ENCODE data around the gene NKD2.
"Not testable (repeated sequence)": the region's sequence is repeated elsewhere in the genome, so short reads cannot be mapped to it uniquely, and the experiment has no call there.

The NKD2 gene

DNA sequence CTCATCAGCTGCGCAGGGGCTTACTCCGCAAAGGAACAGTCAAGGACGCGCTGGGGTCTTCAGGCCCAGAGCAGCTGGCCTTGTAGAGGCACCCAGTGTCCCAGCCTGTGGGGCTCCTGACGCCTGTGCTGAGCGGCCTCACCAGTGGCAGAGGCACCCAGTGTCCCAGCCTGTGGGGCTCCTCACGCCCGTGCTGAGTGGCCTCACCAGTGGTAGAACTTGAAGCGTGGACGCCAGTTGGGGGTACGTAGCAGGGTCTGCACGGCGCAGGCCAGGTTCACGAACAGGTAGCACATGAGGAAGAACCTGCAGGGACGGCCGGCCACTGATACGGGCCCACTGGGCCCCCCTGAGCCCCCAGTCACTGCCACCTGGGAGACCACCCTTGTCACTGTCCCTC lies 67.3 kb downstream of the NKD2 start:
- no peak for DNase-seq

DNA sequence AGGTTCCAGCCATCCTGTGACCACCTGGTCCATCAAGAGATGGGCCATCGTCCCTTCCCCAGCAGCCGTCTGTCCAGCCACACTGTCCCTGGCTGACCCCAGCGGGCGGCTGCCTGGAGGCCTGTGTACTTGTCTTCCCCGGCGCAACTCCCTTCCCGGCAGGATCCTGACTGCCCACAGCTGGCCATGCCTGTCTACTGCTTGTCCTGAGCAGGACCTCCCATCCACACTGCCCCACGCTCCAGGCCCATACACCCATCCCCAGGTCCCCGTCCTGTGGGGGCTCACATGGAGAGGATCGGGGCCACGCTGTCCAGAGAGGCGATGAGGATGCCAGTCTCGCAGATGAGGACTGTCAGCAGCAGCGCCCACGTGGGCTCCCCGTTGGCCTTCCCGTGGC lies 67.8 kb downstream of the NKD2 start:
- DNase-seq, result no peak

DNA sequence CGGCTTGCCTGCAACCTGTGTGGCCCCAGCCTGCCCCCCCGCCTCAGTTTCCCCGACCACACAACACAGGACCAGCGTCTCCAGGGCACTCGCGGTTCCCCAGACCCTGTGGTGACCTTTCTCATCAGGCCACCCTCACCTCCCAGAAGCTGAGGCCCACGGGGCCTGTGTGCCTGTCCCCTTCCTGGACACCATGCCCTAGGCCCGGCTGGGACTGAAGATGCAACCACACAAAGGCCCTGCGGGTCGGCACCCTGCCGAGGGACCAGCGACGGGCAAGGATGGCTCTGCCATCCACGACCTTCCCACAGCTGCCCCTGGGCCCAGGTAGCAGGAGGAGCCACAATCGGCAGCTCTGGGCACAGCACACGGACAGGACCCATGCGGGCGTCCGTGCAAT lies 68.4 kb downstream of the NKD2 start:
- no peak for DNase-seq

DNA sequence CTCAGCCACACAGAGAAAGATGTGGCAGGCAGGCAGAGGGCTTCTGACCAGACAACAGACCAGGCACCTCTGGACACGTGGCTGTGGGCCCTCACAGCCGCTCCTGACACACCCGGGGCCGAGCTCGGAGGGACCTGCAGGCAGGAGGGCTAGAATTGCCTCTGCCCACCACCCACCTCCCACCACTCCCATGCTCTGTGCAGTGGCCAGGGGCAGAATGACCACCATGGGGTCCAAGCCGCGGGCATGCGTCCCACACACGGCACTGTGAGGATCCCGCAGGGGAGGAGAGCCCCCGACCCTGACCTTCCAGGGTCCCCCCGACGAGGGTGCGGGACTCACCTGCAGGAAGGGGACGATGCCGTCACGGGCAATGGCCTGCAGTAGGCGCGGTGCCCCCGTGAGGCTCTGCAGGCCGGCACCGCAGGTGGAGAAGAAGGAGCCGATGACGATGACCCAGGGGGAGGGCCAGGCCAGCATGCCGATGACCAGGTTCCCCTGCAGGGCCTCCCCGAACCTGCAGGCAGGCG lies 69.0 kb downstream of the NKD2 start:
- DNase-seq, result no peak

DNA sequence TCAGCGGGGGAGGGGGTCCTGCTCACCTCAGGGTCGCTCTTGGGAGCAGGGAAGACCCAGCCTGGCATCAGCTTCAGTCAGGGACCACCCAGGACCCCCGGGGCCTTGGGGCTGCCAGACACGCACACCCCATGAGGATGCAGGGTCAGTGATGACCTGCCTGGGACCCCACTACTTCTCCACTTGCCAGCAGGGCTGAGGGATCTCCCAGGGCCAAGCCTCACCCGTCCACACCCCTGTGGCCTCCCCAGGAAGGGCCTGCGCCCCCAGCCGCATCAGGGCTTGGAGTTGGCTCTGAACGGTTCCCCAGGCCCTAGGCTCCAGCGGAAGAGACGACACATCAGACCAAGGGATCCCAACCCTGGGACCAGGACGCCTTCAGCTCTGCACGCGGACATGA lies 69.6 kb downstream of the NKD2 start:
- no peak for DNase-seq

- DNase-seq, result no peak
These were observed 70.2 kb downstream of the NKD2 start for GRCh38 chr5:1078851-1079250.

DNA sequence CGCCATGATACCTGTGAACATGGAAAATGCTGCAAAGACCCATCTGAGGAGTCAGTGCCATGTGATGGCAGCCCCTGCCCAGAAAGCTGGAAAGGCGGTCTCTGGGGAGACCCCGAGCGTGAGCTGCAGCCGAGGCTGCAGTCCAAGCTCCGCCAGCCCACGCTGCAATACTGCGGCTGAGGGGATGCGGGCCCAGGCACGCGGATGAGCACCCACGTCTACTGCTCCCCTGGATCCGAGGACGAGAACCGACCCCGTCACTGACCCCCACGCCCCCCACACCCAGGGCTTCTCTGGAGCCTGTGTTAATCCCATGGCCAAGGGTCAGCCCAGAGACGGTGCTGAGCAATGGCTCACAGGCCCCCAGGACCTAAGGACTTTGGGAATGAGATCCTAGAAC lies 70.9 kb downstream of the NKD2 start:
- DNase-seq, result no peak

DNA sequence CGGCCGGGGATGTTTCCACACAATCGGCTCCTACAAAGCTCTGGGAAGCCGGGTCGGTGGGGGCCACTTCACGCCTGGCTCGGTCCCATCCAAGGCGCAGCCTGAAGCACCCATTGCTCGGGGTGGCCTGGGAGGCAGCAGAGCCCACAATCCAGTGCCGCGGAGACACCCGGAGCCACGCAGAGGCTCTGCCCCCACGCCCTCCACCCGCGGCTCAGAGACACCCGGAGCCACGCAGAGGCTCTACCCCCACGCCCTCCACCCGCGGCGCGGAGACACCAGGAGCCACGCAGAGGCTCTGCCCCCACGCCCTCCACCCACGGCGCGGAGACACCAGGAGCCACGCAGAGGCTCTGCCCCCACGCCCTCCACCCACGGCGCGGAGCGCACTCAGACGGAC lies 71.4 kb downstream of the NKD2 start:
- DNase-seq, result no peak

DNA sequence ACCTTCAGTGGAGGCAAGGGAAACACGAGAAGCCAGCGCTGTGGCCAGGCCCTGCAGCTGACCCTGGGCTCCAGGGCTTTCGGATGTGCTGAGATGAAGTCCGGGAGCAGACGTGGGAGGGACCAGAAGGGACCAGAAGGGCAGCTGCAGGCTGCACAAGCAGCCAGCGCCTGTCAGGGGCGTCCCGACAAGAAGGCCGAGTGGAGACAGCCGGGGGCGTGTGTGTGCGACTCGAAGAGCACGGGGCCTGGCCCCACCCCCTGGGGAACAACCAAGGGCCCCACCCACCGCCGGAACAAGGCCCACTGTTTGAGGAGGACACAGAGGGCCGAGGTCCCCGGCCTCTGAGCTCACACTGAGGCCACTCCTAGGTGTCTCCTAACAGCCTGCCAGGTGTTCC lies 71.8 kb downstream of the NKD2 start:
- no peak for DNase-seq

- DNase-seq, result no peak
These were observed 72.9 kb downstream of the NKD2 start for GRCh38 chr5:1081519-1081918.

DNA sequence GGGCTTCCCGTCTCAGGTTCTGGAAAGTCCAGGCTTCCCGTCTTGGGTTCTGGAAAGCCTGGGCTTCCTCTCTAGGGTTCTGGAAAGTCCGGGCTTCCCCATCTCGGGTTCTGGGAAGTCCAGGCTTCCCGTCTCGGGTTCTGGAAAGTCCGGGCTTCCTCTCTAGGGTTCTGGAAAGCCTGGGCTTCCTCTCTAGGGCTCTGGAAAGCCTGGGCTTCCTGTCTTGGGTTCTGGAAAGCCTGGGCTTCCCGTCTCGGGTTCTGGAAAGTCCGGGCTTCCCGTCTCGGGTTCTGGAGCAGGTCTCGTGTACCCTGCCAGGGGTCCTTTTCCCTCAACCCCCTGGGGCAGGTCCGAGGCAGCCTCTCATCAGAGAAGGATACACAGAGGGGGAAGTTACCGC lies 74.4 kb downstream of the NKD2 start:
- not testable (repeated sequence) for DNase-seq

DNA sequence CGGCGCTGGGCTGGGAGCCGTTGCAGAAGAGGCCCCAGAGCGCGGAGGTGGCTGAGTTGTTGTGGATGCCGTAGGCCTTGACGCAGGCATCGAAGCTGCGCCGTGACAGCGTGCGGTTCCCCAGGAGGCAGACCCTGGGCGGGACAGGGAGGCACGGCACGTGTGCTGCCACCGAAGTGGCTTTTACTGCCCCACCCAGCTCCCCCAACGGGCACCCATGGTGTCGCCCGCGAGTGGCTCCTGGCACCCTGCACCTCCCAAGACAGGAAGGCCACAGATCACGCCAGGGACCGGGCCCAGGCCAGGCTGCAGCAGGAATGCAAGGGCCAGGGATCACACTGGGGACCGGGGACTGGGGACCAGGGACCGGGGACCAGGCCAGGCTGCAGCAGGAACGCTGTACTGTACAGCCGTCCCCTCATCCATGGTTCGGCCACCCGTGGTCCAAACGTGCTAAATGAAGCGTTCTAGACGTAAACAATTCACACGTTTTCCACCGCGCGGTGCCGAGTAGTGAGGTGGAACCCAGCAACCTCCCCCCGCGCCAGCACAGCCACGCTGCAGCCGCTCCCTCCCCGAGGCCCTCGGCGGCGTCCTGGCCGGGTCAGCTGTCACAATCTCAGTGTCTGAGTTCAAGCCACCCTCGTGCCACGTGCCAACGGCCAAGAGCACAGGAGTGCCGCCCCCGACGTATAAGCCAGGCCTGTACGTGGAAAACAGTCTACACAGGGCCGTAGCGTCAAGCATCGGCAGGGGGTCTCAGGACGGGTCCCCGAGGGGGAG lies 75.4 kb downstream of the NKD2 start:
- DNase-seq, result no peak

- DNase-seq, result no peak
These were observed 76.8 kb downstream of the NKD2 start for GRCh38 chr5:1085391-1085790.

DNA sequence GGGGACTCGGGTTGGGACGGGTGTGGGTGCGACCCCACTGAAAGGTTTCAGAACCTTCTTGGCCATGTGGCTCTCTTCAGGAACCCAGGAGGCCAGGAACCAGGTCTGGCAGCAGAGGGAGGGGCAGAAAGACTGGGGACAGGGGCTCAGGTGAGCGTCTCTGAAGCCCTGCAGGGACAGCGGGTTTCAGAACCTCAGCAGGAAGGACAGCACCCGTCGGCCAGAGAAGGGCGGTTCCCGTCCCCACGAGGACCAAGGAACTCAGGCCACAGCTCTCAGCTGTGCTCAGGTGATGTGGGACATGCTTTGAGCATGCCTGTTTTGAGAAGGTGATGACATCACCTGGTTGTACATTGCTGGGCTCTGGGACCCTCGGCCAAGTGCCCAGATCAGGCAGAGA lies 77.5 kb downstream of the NKD2 start:
- DNase-seq, result no peak

- no peak for DNase-seq
These were observed 78.3 kb downstream of the NKD2 start for GRCh38 chr5:1086871-1087270.

GRCh38 chr5:1087428-1087827 lies 78.8 kb downstream of the NKD2 start:
- no peak for DNase-seq

- DNase-seq, result no peak
These were observed 79.4 kb downstream of the NKD2 start for GRCh38 chr5:1088031-1088430.
